K562 treated with DMSO at 1 percent for 4 hours (cell line): Measurements from ENCODE around the gene TPSAB1. TPM values are rescaled to one million over a fixed set of nuclear protein-coding genes. Genes with fewer than 3 reads are reported as not detected.

Source experiments
- total RNA-seq: library from RNA; unstranded; fragments of 300-600 nt; gene quantifications from 2 replicates; pipeline ENCODE4 v1.2.3, GENCODE V29; 2022; ENCODE audit not compliant: insufficient read depth

Gene TPSAB1
- not detected in 2 replicates for total RNA-seq

GRCh38 chr16:1240436-1240835 lies at the start of gene TPSAB1:
TPSAB1 (plus strand) TSS chr16:1240705; CDS start chr16:1240939, 234 bp downstream.

GRCh38 chr16:1225051-1225451 lies 15.5 kb upstream of the TPSAB1 start, which contains the start of gene TPSG1:
TPSG1 (minus strand) TSS chr16:1225268; CDS start chr16:1225252, 16 bp downstream.

GRCh38 chr16:1230084-1230470 lies 10.4 kb upstream of the TPSAB1 start, which contains the start of gene TPSB2:
TPSB2 (minus strand) TSS chr16:1230184; CDS start chr16:1229951, 233 bp downstream.

GRCh38 chr16:1255276-1256122 lies 15.0 kb downstream of the TPSAB1 start, which contains the start of gene TPSD1:
TPSD1 (plus strand) TSS chr16:1256069; CDS start chr16:1256281, 212 bp downstream.

Other genes with a start within 250 kb of the TPSAB1 start
- gene SSTR5, start 168.0 kb upstream of the TPSAB1 start, total RNA-seq = not detected in 2 replicates
- not detected in 2 replicates for gene C1QTNF8, start 144.5 kb upstream of the TPSAB1 start, total RNA-seq
- 0.30 TPM in 1 of 2 replicates, not detected in the other for gene CACNA1H, start 87.6 kb upstream of the TPSAB1 start, total RNA-seq
- gene TPSG1, start 15.4 kb upstream of the TPSAB1 start, total RNA-seq = not detected in 2 replicates
- not detected in 2 replicates for gene TPSB2, start 10.5 kb upstream of the TPSAB1 start, total RNA-seq
- not detected in 2 replicates for gene TPSD1, start 15.4 kb downstream of the TPSAB1 start, total RNA-seq
- 70.3 and 70.7 TPM in 2 replicates for gene UBE2I, start 68.9 kb downstream of the TPSAB1 start, total RNA-seq
- 7.1 and 9.3 TPM in 2 replicates for gene BAIAP3, start 92.9 kb downstream of the TPSAB1 start, total RNA-seq
- 58.6 and 74.0 TPM in 2 replicates for gene TSR3, start 111.2 kb downstream of the TPSAB1 start, total RNA-seq
- 25.5 and 25.7 TPM in 2 replicates for gene GNPTG, start 111.2 kb downstream of the TPSAB1 start, total RNA-seq
- 23.3 and 28.4 TPM in 2 replicates for gene UNKL, start 174.0 kb downstream of the TPSAB1 start, total RNA-seq
- 20.7 TPM in 2 replicates for gene UQCC4, start 180.0 kb downstream of the TPSAB1 start, total RNA-seq
- gene PERCC1, start 190.4 kb downstream of the TPSAB1 start, total RNA-seq = not detected in 2 replicates
- 0.69 TPM in 1 of 2 replicates, not detected in the other for gene CCDC154, start 203.9 kb downstream of the TPSAB1 start, total RNA-seq
- 145 and 149 TPM in 2 replicates for gene CLCN7, start 234.3 kb downstream of the TPSAB1 start, total RNA-seq
- gene PTX4, start 248.2 kb downstream of the TPSAB1 start, total RNA-seq = not detected in 2 replicates